PC-9 (cell line): ENCODE data around the gene RNASE12.

ENCODE experiments used
- CTCF ChIP-seq: fragments of 200-600 bp; sonication (generic); conservative IDR thresholded peaks from 2 replicates; pipeline ENCODE4 v1.6.1; 2017; ENCODE audit warnings: mixed run types, antibody characterized with exemption, mild to moderate bottlenecking, moderate library complexity
- EZH2 ChIP-seq: fragments of 200-600 bp; sonication (generic); IDR thresholded peaks from 2 replicates; pipeline ENCODE4 v1.8.0; 2017; ENCODE audit warnings: antibody characterized with exemption, low read depth

DNA sequence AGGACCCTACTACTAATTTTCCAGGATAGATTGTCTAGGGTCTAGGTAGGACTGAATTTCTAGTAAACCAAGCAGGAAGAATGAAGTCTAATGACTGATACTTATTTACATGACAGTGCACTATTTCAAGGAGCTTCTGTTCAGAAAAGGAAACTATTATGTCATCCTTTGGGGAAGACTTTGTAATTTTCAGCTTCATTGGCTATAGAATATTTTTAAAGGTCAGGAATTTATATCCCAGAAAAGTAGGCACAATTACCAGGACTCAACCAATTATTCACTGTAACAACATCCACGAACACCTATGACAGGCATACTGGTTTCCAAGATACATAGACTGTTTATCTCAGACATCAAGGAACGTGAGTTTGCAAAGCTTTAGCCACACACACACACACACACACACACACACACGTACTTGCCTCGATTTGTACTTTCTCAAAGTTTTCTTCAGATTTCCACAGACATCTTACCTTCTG is 27.1 kb upstream of the RNASE12 start:
- TF ChIP-seq CTCF (no peak), EZH2 (no peak)
